OCI-LY1 (cell line): Measurements from ENCODE around the gene ALDH4A1.

Experiments
- H2AFZ ChIP-seq: fragments of 200-600 bp; sonication (generic), shearing (Covaris generic); 2 replicates; pipeline ENCODE4 v1.6.0; 2014; ENCODE audit warnings: antibody characterized with exemption, mild to moderate bottlenecking, low read length
- H3F3A ChIP-seq: fragments of 200-600 bp; sonication (generic), shearing (Covaris generic); 2 replicates; pipeline ENCODE4 v1.6.0; 2014; ENCODE audit warnings: mild to moderate bottlenecking, antibody characterized with exemption, low read length, moderate library complexity; ENCODE audit not compliant: insufficient read depth
- H3K27ac ChIP-seq: fragments of 200-600 bp; sonication (generic); 2 replicates; pipeline ENCODE4 v1.5.1; 2014; ENCODE audit warnings: low read length, mixed run types, mild to moderate bottlenecking, low read depth; ENCODE audit not compliant: poor library complexity, severe bottlenecking
- H3K27me3 ChIP-seq: fragments of 200-600 bp; sonication (generic); 2 replicates; pipeline ENCODE4 v1.6.0; 2014; ENCODE audit warnings: antibody characterized with exemption, mild to moderate bottlenecking, low read length, moderate library complexity; ENCODE audit not compliant: insufficient read depth
- H3K36me3 ChIP-seq: fragments of 200-600 bp; sonication (generic); 2 replicates; pipeline ENCODE4 v1.6.1; 2014; ENCODE audit warnings: mild to moderate bottlenecking, antibody characterized with exemption, low read length, moderate library complexity, mixed read lengths; ENCODE audit not compliant: insufficient read depth
- H3K4me1 ChIP-seq: fragments of 200-600 bp; sonication (generic); 2 replicates; pipeline ENCODE4 v1.5.1; 2014; ENCODE audit warnings: mild to moderate bottlenecking, low read length, moderate library complexity; ENCODE audit not compliant: insufficient read depth, severe bottlenecking
- H3K4me2 ChIP-seq: fragments of 200-600 bp; sonication (generic), shearing (Covaris generic); 2 replicates; pipeline ENCODE4 v1.6.1; 2014; ENCODE audit warnings: low read length
- H3K4me3 ChIP-seq: fragments of 200-600 bp; sonication (generic); 2 replicates; pipeline ENCODE4 v1.5.1; 2014; ENCODE audit warnings: low read length, low read depth, mild to moderate bottlenecking, mixed read lengths; ENCODE audit not compliant: poor library complexity, severe bottlenecking
- H3K79me2 ChIP-seq: fragments of 200-600 bp; shearing (Covaris generic); 2 replicates; pipeline ENCODE4 v1.6.1; 2016; ENCODE audit warnings: mixed run types, low read length, mixed read lengths; ENCODE audit not compliant: insufficient read depth
- H3K9ac ChIP-seq: fragments of 200-600 bp; sonication (generic), shearing (Covaris generic); 2 replicates; pipeline ENCODE4 v1.6.1; 2014; ENCODE audit warnings: mild to moderate bottlenecking, low read length, mixed read lengths
- H3K9me2 ChIP-seq: fragments of 200-600 bp; sonication (generic), shearing (Covaris generic); 2 replicates; pipeline ENCODE4 v1.6.1; 2014; ENCODE audit warnings: low read depth, mild to moderate bottlenecking, low read length, mixed read lengths
- H3K9me3 ChIP-seq: fragments of 200-600 bp; shearing (Covaris generic); 2 replicates; pipeline ENCODE4 v1.6.1; 2014; ENCODE audit warnings: low read length, mixed read lengths
- H4K20me1 ChIP-seq: fragments of 200-600 bp; sonication (generic), shearing (Covaris generic); 2 replicates; pipeline ENCODE4 v1.6.0; 2016; ENCODE audit warnings: mild to moderate bottlenecking, low read length; ENCODE audit not compliant: insufficient read depth
- EZH2 ChIP-seq: fragments of 200-600 bp; sonication (generic), shearing (Covaris generic); IDR thresholded peaks from 2 replicates; pipeline ENCODE4 v1.8.0; 2017; ENCODE audit warnings: borderline replicate concordance, mixed run types, mild to moderate bottlenecking, antibody characterized with exemption, low read length, moderate library complexity, mixed read lengths
- TF ChIP-seq, protein P1 (sequence below): fragments of 200-600 bp; sonication (generic), shearing (Covaris generic); IDR thresholded peaks from 2 replicates; pipeline ENCODE4 v1.5.1; 2017; ENCODE audit warnings: mild to moderate bottlenecking, antibody characterized with exemption, low read length, moderate library complexity, mixed read lengths

ALDH4A1 gene

DNA sequence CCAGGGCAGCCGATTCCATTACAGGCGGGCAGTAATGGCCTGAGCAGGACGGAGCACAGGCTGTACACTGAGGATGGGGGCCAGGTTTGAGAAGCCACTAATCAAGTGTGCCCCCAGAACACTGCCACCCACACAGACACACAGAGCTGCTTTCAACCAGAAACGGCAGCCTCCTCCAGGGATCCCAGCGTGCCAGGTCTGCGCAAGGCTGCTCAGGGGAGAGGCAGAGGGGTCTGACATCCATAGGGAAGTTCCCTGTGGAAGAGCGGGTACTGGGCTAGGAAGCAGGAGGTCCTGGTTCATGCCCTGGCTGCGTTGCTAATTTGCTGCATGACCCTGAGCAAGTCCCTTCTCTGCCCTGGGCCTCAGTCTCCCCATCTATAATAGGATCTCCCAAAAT lies 26.1 kb upstream of the ALDH4A1 start:
- Histone ChIP-seq H2AFZ (no peak overlapping the region), H3K4me2 (no peak overlapping the region), H3K36me3 (no peaks in the 10 kb centered on the region), H4K20me1 (no peaks in the 10 kb centered on the region), H3K27ac (no peak overlapping the region), H3F3A (no peaks in the 10 kb centered on the region), H3K9me2 (no peaks in the 10 kb centered on the region), H3K9ac (no peak overlapping the region), H3K79me2 (no peaks in the 10 kb centered on the region), H3K9me3 (no peaks in the 10 kb centered on the region), H3K4me1 (peaks cover 14% of the 10 kb centered on the region), H3K4me3 (no peak overlapping the region), H3K27me3 (0 out of 2 replicates have a peak, but pooled peaks cover 3% of the 10 kb centered on the region)
- TF ChIP-seq EZH2: no peak
- TF ChIP-seq, protein P1, sequence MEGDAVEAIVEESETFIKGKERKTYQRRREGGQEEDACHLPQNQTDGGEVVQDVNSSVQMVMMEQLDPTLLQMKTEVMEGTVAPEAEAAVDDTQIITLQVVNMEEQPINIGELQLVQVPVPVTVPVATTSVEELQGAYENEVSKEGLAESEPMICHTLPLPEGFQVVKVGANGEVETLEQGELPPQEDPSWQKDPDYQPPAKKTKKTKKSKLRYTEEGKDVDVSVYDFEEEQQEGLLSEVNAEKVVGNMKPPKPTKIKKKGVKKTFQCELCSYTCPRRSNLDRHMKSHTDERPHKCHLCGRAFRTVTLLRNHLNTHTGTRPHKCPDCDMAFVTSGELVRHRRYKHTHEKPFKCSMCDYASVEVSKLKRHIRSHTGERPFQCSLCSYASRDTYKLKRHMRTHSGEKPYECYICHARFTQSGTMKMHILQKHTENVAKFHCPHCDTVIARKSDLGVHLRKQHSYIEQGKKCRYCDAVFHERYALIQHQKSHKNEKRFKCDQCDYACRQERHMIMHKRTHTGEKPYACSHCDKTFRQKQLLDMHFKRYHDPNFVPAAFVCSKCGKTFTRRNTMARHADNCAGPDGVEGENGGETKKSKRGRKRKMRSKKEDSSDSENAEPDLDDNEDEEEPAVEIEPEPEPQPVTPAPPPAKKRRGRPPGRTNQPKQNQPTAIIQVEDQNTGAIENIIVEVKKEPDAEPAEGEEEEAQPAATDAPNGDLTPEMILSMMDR: no peak

DNA sequence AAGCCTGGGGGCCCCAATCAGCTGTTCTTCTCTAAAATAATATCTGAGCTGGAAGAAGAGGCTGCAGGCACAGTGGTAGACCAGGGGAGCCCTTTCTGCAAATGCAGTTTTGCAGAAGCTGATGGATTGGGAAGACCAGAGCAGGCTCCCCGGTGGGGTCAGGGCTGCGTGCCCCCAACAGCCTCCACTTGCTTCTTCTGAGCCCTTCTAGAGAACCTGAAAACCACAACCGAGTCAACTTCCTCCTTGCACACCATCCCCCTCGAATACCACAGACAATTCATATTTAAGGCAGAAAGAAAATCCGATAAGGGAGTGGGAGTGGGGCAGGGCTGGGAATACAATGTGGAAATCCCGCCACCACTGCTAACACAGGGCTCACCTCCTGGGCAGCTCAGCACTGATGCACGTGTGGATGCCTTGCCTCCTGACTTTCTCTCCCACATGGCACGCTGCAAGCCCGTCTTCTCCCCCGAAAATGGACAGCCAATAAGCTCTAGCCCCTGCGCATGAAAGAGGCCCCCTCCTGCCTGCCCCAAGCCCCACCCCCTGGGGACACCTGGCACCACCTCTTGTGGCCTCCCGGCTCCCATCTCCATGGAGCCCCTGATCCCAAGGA lies 25.4 kb upstream of the ALDH4A1 start:
- no peak overlapping the region for H2AFZ ChIP-seq
- H3K79me2 ChIP-seq: no peaks in the 10 kb centered on the region
- H3F3A ChIP-seq: no peaks in the 10 kb centered on the region
- H3K9ac ChIP-seq: no peak overlapping the region
- H3K9me2 ChIP-seq: no peaks in the 10 kb centered on the region
- H3K27ac ChIP-seq: no peak overlapping the region
- no peaks in the 10 kb centered on the region for H3K9me3 ChIP-seq
- 0 out of 2 replicates have a peak, but pooled peaks cover 3% of the 10 kb centered on the region for H3K27me3 ChIP-seq
- H3K4me1 ChIP-seq: peaks cover 14% of the 10 kb centered on the region
- no peak overlapping the region for H3K4me3 ChIP-seq
- no peak overlapping the region for H3K4me2 ChIP-seq
- TF ChIP-seq, protein P1: no peak
- TF ChIP-seq EZH2: no peak
- H3K36me3 ChIP-seq: no peaks in the 10 kb centered on the region
- H4K20me1 ChIP-seq: no peaks in the 10 kb centered on the region

DNA sequence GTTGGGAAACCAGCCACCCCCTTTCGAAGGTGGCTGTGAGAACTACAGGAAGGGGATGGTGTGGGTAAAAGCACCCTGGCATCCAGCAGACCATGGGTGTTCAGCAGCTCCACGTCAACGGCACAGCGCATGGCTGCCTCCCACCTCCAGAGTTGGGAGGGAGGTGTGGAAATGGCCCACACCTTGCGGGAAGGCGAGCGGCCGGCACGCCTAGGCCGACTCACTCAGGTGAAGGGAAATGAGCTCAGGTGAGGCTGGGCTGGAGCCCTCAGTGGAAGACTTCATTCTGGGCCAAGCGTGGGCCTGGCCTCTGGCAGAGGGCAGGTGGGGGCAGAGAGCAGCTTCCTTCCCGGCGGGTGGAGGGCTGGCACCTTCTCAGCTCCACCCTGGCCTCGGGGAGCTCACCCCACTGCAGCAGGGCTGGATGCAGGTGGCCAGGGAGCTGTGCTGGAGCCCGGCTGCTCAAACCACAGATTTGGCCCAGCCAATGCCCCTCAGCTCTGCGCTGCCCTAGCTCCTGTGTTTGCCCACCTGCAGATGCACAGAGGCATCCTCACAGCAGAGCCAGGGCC lies 24.8 kb upstream of the ALDH4A1 start:
- TF ChIP-seq, protein P1: no peak
- no peak for TF ChIP-seq EZH2
- Histone ChIP-seq H4K20me1 (no peaks in the 10 kb centered on the region), H3K4me3 (no peak overlapping the region), H3K27ac (no peak overlapping the region), H3F3A (no peaks in the 10 kb centered on the region), H3K9ac (no peak overlapping the region), H2AFZ (no peak overlapping the region), H3K9me2 (no peaks in the 10 kb centered on the region), H3K27me3 (0 out of 2 replicates have a peak, but pooled peaks cover 3% of the 10 kb centered on the region), H3K36me3 (no peaks in the 10 kb centered on the region), H3K79me2 (no peaks in the 10 kb centered on the region), H3K4me2 (no peak overlapping the region), H3K4me1 (peaks cover 14% of the 10 kb centered on the region), H3K9me3 (no peaks in the 10 kb centered on the region)
